ENCODE results near the gene ADCY2.
A peak's percentile ranks its signal among the peaks of the same experiment; 100 is the strongest.

Gene ADCY2

GRCh38 chr5:7784683-7785380, 388.9 kb downstream of the ADCY2 start:
- DNase-seq (ENCODE audit: low read depth) = no peak

GRCh38 chr5:7787770-7788169, 391.8 kb downstream of the ADCY2 start:
- DNase-seq (ENCODE audit: low read depth) = no peak

- no peak for DNase-seq (ENCODE audit: low read depth)
These were observed 393.6 kb downstream of the ADCY2 start for GRCh38 chr5:7789567-7789966.

GRCh38 chr5:7793895-7794294, 398.0 kb downstream of the ADCY2 start:
- DNase-seq (ENCODE audit: low read depth) = no peak

GRCh38 chr5:7794311-7794710, 398.4 kb downstream of the ADCY2 start:
- DNase-seq (ENCODE audit: low read depth) = no peak

- DNase-seq (ENCODE audit: low read depth) = no peak
These were observed 398.9 kb downstream of the ADCY2 start for GRCh38 chr5:7794823-7795222.

- no peak for DNase-seq (ENCODE audit: low read depth)
These were observed 399.4 kb downstream of the ADCY2 start for GRCh38 chr5:7795306-7795705.

- DNase-seq (ENCODE audit: low read depth) = no peak
These were observed 406.1 kb downstream of the ADCY2 start for GRCh38 chr5:7801891-7802614.

GRCh38 chr5:7802855-7803254, 406.9 kb downstream of the ADCY2 start:
- peak; percentile 13 for DNase-seq (ENCODE audit: low read depth)

- no peak for DNase-seq (ENCODE audit: low read depth)
These were observed 408.0 kb downstream of the ADCY2 start for GRCh38 chr5:7803937-7804336.

GRCh38 chr5:7805379-7805778, 409.4 kb downstream of the ADCY2 start:
- no peak for DNase-seq (ENCODE audit: low read depth)

GRCh38 chr5:7808998-7809397, 413.1 kb downstream of the ADCY2 start:
- no peak for DNase-seq (ENCODE audit: low read depth)

GRCh38 chr5:7811715-7812114, 415.8 kb downstream of the ADCY2 start:
- no peak for DNase-seq (ENCODE audit: low read depth)

GRCh38 chr5:7813007-7813406, 417.1 kb downstream of the ADCY2 start:
- no peak for DNase-seq (ENCODE audit: low read depth)

GRCh38 chr5:7813576-7813975, 417.6 kb downstream of the ADCY2 start:
- no peak for DNase-seq (ENCODE audit: low read depth)

- no peak for DNase-seq (ENCODE audit: low read depth)
These were observed 418.9 kb downstream of the ADCY2 start for GRCh38 chr5:7814816-7815215.

GRCh38 chr5:7815892-7816534, 420.1 kb downstream of the ADCY2 start:
- no peak for DNase-seq (ENCODE audit: low read depth)

GRCh38 chr5:7816535-7816901, 420.6 kb downstream of the ADCY2 start:
- DNase-seq (ENCODE audit: low read depth) = no peak

- DNase-seq (ENCODE audit: low read depth) = no peak
These were observed 426.5 kb downstream of the ADCY2 start for GRCh38 chr5:7822449-7822848.

GRCh38 chr5:7823594-7823993, 427.7 kb downstream of the ADCY2 start:
- DNase-seq (ENCODE audit: low read depth) = no peak

GRCh38 chr5:7824995-7825394, 429.1 kb downstream of the ADCY2 start:
- DNase-seq (ENCODE audit: low read depth) = no peak

- DNase-seq (ENCODE audit: low read depth) = no peak
These were observed 429.7 kb downstream of the ADCY2 start for GRCh38 chr5:7825630-7826029.

GRCh38 chr5:7827610-7828009, 431.7 kb downstream of the ADCY2 start:
- no peak for DNase-seq (ENCODE audit: low read depth)

Measured in HS-5 (cell line).